ENCODE data around the gene PIP5K1B.

The PIP5K1B gene

DNA sequence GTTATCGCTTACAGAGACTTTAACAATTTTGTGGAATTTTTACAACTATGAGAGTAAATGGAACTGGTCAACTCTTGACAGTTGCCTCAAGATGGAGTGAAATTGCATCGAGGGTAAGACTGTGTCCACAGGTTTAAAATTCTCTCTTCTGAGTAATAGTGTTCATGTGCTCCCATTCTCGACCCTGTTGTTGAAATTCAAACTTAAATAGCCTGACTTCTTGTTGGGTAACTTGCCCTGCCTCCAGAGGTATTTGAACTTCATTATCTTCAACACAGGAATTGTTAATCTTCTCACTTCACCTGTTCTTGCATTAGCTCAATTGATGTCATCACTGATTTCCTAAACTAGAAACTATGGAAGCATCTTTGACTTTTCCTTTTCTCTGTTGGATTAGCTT, 77.5 kb downstream of the PIP5K1B start:
- no peaks in the 10 kb centered on the region for H3K9me3 ChIP-seq (replicated peaks in 1 of 2; ENCODE audit: control insufficient read depth in 2 of 2, insufficient read depth in 1 of 2, low read depth in 1 of 2, low read length in 2 of 2)
- H2BK5ac ChIP-seq (ENCODE audit: low read length): no peak overlapping the region
- H3K27ac ChIP-seq (replicated peaks; ENCODE audit: low read length): no peak overlapping the region
- peaks cover 6 to 36% of the 10 kb centered on the region in 2 donors for H3K4me1 ChIP-seq (ENCODE audit: control insufficient read depth in 2 of 2, insufficient read depth in 1 of 2, low read depth in 1 of 2, low read length in 2 of 2)
- no peak for DNase-seq (ENCODE audit: low spot score)
- no peak overlapping the region for H3K4me3 ChIP-seq (ENCODE audit: low read length in 2 of 2)
- H3K9ac ChIP-seq (ENCODE audit: low read depth, low read length, poor library complexity): no peak overlapping the region
- no peak overlapping the region for H2BK15ac ChIP-seq (ENCODE audit: low read length)
- H2BK120ac ChIP-seq (ENCODE audit: low read depth, low read length): no peak overlapping the region
- H3K14ac ChIP-seq (ENCODE audit: low read length): no peak overlapping the region
- no peak overlapping the region for H3K23ac ChIP-seq (ENCODE audit: low read depth, low read length, poor library complexity)
- H2BK12ac ChIP-seq (ENCODE audit: low read length): no peak overlapping the region
- no peak overlapping the region for H4K91ac ChIP-seq (ENCODE audit: low read depth, low read length, poor library complexity)
- H3K4me2 ChIP-seq (ENCODE audit: insufficient read depth, low read length, poor library complexity, severe bottlenecking): no peak overlapping the region
- H3K36me3 ChIP-seq (replicated peaks in 1 of 2; ENCODE audit: control insufficient read depth in 2 of 2, insufficient read depth in 2 of 2, low read length in 2 of 2): peaks cover 0 to 66% of the 10 kb centered on the region in 2 donors
- H3K79me1 ChIP-seq (ENCODE audit: low read depth, low read length): peaks cover 4% of the 10 kb centered on the region
- H3K4ac ChIP-seq (ENCODE audit: low read length): no peak overlapping the region
- WGBS, 2 donors (ENCODE audit: extremely low coverage in 2 of 2, insufficient read length in 2 of 2, insufficient replicate concordance in 1 of 2): no CpG with 5 or more reads among the region's 3 CpGs
- H4K8ac ChIP-seq (ENCODE audit: low read depth, low read length): no peak overlapping the region
- H2AK5ac ChIP-seq (ENCODE audit: low read depth, low read length): no peak overlapping the region
- H3K18ac ChIP-seq (ENCODE audit: low read length): no peak overlapping the region
- no peaks in the 10 kb centered on the region for H3K27me3 ChIP-seq (ENCODE audit: control insufficient read depth in 3 of 3, insufficient read depth in 3 of 3, low read depth in 1 of 3, low read length in 3 of 3)
- no peak overlapping the region for H2AFZ ChIP-seq (ENCODE audit: low read length)

DNA sequence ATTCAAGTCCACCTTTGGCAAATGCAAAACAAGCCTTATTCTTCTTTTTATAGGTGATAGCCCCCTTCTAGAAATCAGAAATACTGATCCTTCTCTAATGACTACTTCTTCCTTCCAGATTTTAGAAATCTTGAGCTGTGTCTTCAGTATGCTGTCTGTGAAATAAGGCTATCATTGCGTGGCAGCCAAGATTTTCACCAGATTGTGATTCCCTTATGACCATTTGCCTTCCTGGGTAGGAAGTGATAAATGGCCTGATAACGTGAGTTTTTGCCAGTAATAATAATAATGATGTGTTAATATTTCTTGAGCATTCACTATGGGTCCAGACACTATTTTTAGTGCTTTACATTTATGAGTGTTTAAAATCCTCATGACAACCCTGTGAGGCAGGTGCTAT, 80.9 kb downstream of the PIP5K1B start:
- Histone ChIP-seq H3K18ac (ENCODE audit: low read length) (no peak overlapping the region), H3K4ac (ENCODE audit: low read length) (no peak overlapping the region), H3K9ac (ENCODE audit: low read depth, low read length, poor library complexity) (no peak overlapping the region), H3K79me1 (ENCODE audit: low read depth, low read length) (no peaks in the 10 kb centered on the region), H2AFZ (ENCODE audit: low read length) (no peak overlapping the region), H2AK5ac (ENCODE audit: low read depth, low read length) (no peak overlapping the region), H2BK12ac (ENCODE audit: low read length) (no peak overlapping the region), H4K91ac (ENCODE audit: low read depth, low read length, poor library complexity) (no peak overlapping the region), H3K27me3 (ENCODE audit: control insufficient read depth in 3 of 3, insufficient read depth in 3 of 3, low read depth in 1 of 3, low read length in 3 of 3) (no peaks in the 10 kb centered on the region), H2BK15ac (ENCODE audit: low read length) (no peak overlapping the region), H3K27ac (replicated peaks; ENCODE audit: low read length) (no peak overlapping the region), H3K4me2 (ENCODE audit: insufficient read depth, low read length, poor library complexity, severe bottlenecking) (no peak overlapping the region), H3K14ac (ENCODE audit: low read length) (no peak overlapping the region), H2BK120ac (ENCODE audit: low read depth, low read length) (no peak overlapping the region), H3K36me3 (replicated peaks in 1 of 2; ENCODE audit: control insufficient read depth in 2 of 2, insufficient read depth in 2 of 2, low read length in 2 of 2) (peaks cover 0 to 86% of the 10 kb centered on the region in 2 donors), H3K4me1 (ENCODE audit: control insufficient read depth in 2 of 2, insufficient read depth in 1 of 2, low read depth in 1 of 2, low read length in 2 of 2) (peaks cover 2 to 16% of the 10 kb centered on the region in 2 donors), H3K4me3 (ENCODE audit: low read length in 2 of 2) (no peak overlapping the region), H3K9me3 (replicated peaks in 1 of 2; ENCODE audit: control insufficient read depth in 2 of 2, insufficient read depth in 1 of 2, low read depth in 1 of 2, low read length in 2 of 2) (no peaks in the 10 kb centered on the region), H2BK5ac (ENCODE audit: low read length) (no peak overlapping the region), H4K8ac (ENCODE audit: low read depth, low read length) (no peak overlapping the region), H3K23ac (ENCODE audit: low read depth, low read length, poor library complexity) (no peak overlapping the region)
- DNase-seq (ENCODE audit: low spot score): no peak
- no CpG with 5 or more reads among the region's 2 CpGs for WGBS, 2 donors (ENCODE audit: extremely low coverage in 2 of 2, insufficient read length in 2 of 2, insufficient replicate concordance in 1 of 2)

DNA sequence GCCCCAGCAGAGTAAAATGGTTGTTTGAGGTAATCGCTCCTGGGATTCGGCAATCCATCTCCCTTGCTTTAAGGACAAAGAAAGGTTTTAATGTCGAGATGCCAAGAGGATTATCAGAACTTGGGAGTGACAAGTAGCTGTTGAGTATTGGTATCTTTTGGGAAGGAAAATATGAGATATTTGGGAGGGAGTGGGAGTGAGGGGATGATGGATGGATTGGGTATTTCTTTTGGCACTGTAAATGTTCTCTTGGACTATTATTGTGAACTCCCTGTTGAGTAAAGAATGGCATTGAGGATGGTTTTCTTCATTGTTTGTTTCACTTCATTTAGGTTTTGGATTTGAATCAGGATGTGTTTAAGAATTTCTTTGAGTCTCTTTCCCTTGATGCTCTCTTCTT, 86.1 kb downstream of the PIP5K1B start:
- Histone ChIP-seq H3K27ac (replicated peaks; ENCODE audit: low read length) (no peak overlapping the region), H3K36me3 (replicated peaks in 1 of 2; ENCODE audit: control insufficient read depth in 2 of 2, insufficient read depth in 2 of 2, low read length in 2 of 2) (peaks cover 0 to 43% of the 10 kb centered on the region in 2 donors), H2AFZ (ENCODE audit: low read length) (no peak overlapping the region), H2AK5ac (ENCODE audit: low read depth, low read length) (no peak overlapping the region), H3K79me1 (ENCODE audit: low read depth, low read length) (no peaks in the 10 kb centered on the region), H4K91ac (ENCODE audit: low read depth, low read length, poor library complexity) (no peak overlapping the region), H2BK12ac (ENCODE audit: low read length) (no peak overlapping the region), H3K14ac (ENCODE audit: low read length) (no peak overlapping the region), H3K23ac (ENCODE audit: low read depth, low read length, poor library complexity) (no peak overlapping the region), H2BK15ac (ENCODE audit: low read length) (no peak overlapping the region), H2BK120ac (ENCODE audit: low read depth, low read length) (no peak overlapping the region), H3K4me1 (ENCODE audit: control insufficient read depth in 2 of 2, insufficient read depth in 1 of 2, low read depth in 1 of 2, low read length in 2 of 2) (peaks cover 1 to 2% of the 10 kb centered on the region in 2 donors), H3K9ac (ENCODE audit: low read depth, low read length, poor library complexity) (no peak overlapping the region), H3K27me3 (ENCODE audit: control insufficient read depth in 3 of 3, insufficient read depth in 3 of 3, low read depth in 1 of 3, low read length in 3 of 3) (no peaks in the 10 kb centered on the region), H3K9me3 (replicated peaks in 1 of 2; ENCODE audit: control insufficient read depth in 2 of 2, insufficient read depth in 1 of 2, low read depth in 1 of 2, low read length in 2 of 2) (no peaks in the 10 kb centered on the region), H3K18ac (ENCODE audit: low read length) (no peak overlapping the region), H2BK5ac (ENCODE audit: low read length) (no peak overlapping the region), H4K8ac (ENCODE audit: low read depth, low read length) (no peak overlapping the region), H3K4me2 (ENCODE audit: insufficient read depth, low read length, poor library complexity, severe bottlenecking) (no peak overlapping the region), H3K4ac (ENCODE audit: low read length) (no peak overlapping the region), H3K4me3 (ENCODE audit: low read length in 2 of 2) (no peak overlapping the region)
- DNase-seq (ENCODE audit: low spot score): no peak
- WGBS, 2 donors (ENCODE audit: extremely low coverage in 2 of 2, insufficient read length in 2 of 2, insufficient replicate concordance in 1 of 2): no CpG with 5 or more reads among the region's 3 CpGs

DNA sequence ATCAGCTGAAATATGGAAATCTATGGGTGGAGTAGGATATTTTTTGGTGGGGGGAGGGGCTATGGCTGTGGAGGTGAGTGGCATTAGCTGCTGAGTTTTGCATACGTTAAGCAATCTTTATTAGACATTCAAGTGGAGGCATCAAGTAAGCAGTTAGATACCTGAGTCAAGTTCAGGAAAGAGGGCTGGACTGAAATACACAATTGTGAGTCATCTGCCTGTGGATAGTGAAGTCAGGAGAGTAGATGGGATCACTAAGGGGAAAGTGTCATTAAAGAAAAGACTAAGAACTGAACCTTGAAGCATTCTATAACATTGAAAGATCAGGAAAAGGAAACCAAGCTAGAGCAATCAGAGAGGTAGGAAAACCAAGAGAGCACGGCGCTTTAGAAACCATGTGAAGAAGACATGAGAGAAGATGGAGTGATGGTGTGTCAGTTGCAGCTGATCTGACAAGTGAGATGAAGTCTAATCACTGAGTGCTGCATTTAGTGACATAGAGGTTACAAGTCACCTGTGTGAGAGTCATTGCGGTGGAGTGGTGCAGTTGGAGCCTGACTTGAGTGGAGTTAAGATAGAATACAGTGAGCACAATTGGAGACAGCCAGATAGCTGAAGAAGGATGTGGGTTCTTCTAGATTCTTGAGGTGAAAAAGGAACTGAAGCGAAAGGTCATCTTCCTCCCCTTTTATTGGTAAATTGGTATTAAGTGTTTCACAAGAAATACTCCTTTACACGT, 88.7 kb downstream of the PIP5K1B start:
- no CpG with 5 or more reads among the region's 6 CpGs for WGBS, 2 donors (ENCODE audit: extremely low coverage in 2 of 2, insufficient read length in 2 of 2, insufficient replicate concordance in 1 of 2)
- Histone ChIP-seq H2BK120ac (ENCODE audit: low read depth, low read length) (no peak overlapping the region), H3K14ac (ENCODE audit: low read length) (no peak overlapping the region), H3K4me2 (ENCODE audit: insufficient read depth, low read length, poor library complexity, severe bottlenecking) (no peak overlapping the region), H4K91ac (ENCODE audit: low read depth, low read length, poor library complexity) (no peak overlapping the region), H3K27me3 (ENCODE audit: control insufficient read depth in 3 of 3, insufficient read depth in 3 of 3, low read depth in 1 of 3, low read length in 3 of 3) (no peaks in the 10 kb centered on the region), H3K23ac (ENCODE audit: low read depth, low read length, poor library complexity) (no peak overlapping the region), H3K27ac (replicated peaks; ENCODE audit: low read length) (no peak overlapping the region), H3K4me3 (ENCODE audit: low read length in 2 of 2) (no peak overlapping the region), H3K18ac (ENCODE audit: low read length) (no peak overlapping the region), H2BK12ac (ENCODE audit: low read length) (no peak overlapping the region), H2BK15ac (ENCODE audit: low read length) (no peak overlapping the region), H2BK5ac (ENCODE audit: low read length) (no peak overlapping the region), H3K9ac (ENCODE audit: low read depth, low read length, poor library complexity) (no peak overlapping the region), H2AK5ac (ENCODE audit: low read depth, low read length) (no peak overlapping the region), H3K9me3 (replicated peaks in 1 of 2; ENCODE audit: control insufficient read depth in 2 of 2, insufficient read depth in 1 of 2, low read depth in 1 of 2, low read length in 2 of 2) (peaks cover 0 to 3% of the 10 kb centered on the region in 2 donors), H2AFZ (ENCODE audit: low read length) (no peak overlapping the region), H3K4ac (ENCODE audit: low read length) (no peak overlapping the region), H3K79me1 (ENCODE audit: low read depth, low read length) (no peaks in the 10 kb centered on the region), H3K4me1 (ENCODE audit: control insufficient read depth in 2 of 2, insufficient read depth in 1 of 2, low read depth in 1 of 2, low read length in 2 of 2) (peaks cover 1 to 2% of the 10 kb centered on the region in 2 donors), H3K36me3 (replicated peaks in 1 of 2; ENCODE audit: control insufficient read depth in 2 of 2, insufficient read depth in 2 of 2, low read length in 2 of 2) (peaks cover 0 to 17% of the 10 kb centered on the region in 2 donors), H4K8ac (ENCODE audit: low read depth, low read length) (no peak overlapping the region)
- no peak for DNase-seq (ENCODE audit: low spot score)
